Skeletal muscle cell (primary cell): ENCODE data around the gene NDUFA3.
"Not testable (repeated sequence)": the region's sequence is repeated elsewhere in the genome, so short reads cannot be mapped to it uniquely, and the experiment has no call there.

ENCODE experiments used
- DNase-seq: peaks from one replicate; pipeline ENCODE4 v3.0.0-alpha.2; 2010; ENCODE audit warnings: low read depth
- H3K4me3 ChIP-seq: 2 replicates; pipeline ENCODE4 v1.5.1; 2011; ENCODE audit warnings: low read depth, mild to moderate bottlenecking, control low read depth, low read length, moderate library complexity

The NDUFA3 gene

DNA sequence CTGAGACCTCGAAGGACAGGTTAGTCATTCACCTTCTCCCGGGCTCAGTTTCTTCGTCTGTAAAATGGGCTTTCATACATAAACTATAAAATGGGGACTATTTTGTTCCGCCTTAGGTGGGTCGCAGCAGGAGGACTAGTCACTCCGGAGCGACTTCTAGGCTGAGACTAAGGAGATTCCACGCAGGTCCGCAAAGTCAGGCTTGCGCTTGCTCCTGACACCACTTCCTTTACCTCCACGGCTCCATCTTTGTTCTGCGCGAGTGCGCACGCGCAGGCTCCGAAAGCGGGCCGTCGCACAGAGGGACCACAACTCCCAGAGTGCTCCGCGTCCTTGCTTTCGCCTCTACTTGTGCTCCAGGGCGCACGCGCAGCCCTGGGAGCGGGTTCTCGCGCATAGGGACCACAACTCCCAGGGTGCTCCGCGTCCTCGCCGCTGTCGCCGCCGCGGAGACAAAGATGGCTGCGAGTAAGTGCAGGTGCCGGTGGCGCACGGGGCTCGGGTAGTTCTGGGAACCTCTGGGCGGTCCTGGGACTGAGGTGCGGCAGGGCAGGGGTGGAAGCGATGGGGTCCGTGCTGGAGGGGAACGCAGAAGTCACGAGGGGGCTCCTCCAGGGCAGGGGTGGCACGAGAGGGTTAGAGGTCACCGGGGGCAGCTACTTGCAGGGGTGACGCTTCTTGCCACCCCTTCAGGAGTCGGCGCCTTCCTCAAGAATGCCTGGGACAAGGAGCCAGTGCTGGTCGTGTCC is at the start of gene NDUFA3:
NDUFA3 (plus strand) TSS at position 435 of the 749 bp plus-strand sequence; CDS start at position 459, 24 bp downstream.
- peak within 1 kb of the TSS; percentile 98 for H3K4me3 ChIP-seq
- DNase-seq = peak; percentile 93

DNA sequence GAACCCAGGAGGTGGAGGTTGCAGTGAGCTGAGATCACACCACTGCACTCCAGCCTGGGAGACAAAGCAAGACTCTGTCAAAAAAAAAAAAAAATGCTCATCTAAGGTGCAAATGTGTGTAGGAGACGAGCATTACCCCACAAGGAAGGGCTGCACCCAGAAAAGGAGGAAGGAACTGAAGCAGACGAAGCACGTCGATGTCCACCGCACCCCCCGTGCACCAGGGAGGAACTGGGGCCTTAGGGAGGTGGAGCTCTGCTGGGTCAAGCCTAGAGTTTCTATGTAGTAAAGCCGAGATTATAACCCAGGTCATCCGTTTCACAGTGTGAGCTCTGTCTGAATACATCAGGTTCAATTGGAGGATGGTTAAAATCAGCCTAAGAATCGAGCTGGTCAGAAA is 40.0 kb upstream of the NDUFA3 start:
- H3K4me3 ChIP-seq = no peak overlapping the region
- no peak for DNase-seq

DNA sequence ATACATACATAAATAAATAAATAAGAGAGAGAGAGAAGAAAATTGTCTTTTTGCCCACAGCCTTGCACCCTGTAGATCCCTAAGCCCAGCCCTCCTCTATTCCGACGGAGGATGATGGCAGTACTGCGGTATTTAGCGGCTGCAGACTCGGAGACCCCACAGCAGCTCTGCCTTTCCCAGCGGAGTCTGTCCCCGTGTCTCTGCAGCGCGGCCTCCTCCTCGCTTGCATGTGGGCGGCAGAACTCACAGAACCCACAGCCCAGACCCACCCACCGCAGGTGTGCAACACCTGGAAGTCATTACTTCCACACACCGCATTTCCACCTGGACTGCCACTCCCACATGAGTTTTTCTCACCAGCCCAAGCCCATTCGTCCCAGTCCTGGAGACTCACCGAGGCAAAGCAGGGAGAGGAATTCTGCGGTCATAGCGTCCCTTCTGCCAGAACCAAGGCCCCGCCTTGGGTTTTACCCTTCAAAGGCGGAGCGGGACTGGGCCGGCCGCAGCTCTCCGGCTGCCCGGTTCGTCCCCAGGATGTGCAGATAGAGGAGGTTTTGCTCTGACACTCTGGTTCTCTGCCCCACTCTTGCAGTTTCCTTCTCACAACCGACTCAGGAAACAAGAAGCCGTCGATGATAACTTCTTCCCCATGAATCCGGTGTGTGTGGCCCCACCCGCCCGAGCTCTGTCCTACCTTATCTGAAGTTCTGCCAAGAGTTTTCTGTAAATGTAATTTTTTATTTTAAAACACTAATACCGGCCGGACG is 39.1 kb upstream of the NDUFA3 start, which contains the start of gene VSTM1:
VSTM1 (minus strand) TSS at position 548 of the 767 bp plus-strand sequence; CDS start at position 428, 120 bp downstream.
- no peak within 1 kb of the TSS for H3K4me3 ChIP-seq
- DNase-seq = no peak

DNA sequence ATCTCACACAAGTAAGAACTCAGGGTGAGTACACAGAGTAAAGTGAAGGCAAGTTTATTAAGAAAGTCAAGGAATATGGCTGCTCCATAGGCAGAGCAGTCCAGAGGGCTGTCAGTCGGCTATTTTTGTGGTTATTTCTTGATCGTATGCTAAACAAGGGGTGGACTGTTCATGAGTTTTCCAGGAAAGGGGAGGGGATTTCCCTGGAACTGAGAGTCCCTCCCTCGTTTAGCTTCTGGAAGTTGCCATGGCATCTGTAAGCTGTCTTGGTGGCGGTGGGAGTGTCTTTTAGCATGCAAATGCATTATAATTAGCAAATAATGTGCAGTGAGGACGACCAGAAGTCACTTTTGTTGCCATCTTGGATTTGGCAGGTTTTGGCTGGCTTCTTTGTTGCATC is 33.2 kb upstream of the NDUFA3 start:
- no peak overlapping the region for H3K4me3 ChIP-seq
- no peak for DNase-seq

- no peak for DNase-seq
- no peak overlapping the region for H3K4me3 ChIP-seq
Observed at GRCh38 chr19:54073829-54074228, 28.8 kb upstream of the NDUFA3 start.

- no peak for DNase-seq
- no peak overlapping the region for H3K4me3 ChIP-seq
Observed at GRCh38 chr19:54074851-54075250, 27.8 kb upstream of the NDUFA3 start.

- DNase-seq = no peak
- no peak overlapping the region for H3K4me3 ChIP-seq
Observed at GRCh38 chr19:54077334-54077733, 25.3 kb upstream of the NDUFA3 start.

DNA sequence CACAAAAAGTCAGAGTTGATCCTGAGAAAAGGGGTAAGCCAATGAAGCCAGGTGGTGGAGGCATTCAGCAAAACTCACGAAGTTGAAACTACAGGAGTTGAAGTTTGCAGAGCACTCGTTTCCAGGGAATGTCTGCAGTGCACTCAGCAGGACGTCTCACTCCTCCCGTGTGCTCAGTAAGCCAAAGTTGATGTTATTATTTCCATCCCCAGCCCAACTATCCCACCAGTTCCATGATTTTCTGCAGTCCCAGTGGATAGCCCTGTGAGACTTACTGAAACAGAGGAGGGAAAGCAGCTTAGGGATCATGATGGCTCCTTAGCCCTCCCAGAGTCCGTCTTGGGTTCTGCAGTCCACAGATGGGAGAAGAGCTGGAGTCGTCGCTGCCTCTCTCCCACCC is 21.6 kb upstream of the NDUFA3 start, which contains the start of gene TARM1:
TARM1 (minus strand) TSS at position 334 of the 400 bp plus-strand sequence; CDS start at position 309, 25 bp downstream.
- no peak for DNase-seq
- no peak within 1 kb of the TSS for H3K4me3 ChIP-seq

GRCh38 chr19:54084410-54084809 is 18.2 kb upstream of the NDUFA3 start:
- H3K4me3 ChIP-seq = no peak overlapping the region
- DNase-seq = no peak

GRCh38 chr19:54094426-54095000 is 8.1 kb upstream of the NDUFA3 start:
- no peak for DNase-seq
- H3K4me3 ChIP-seq = no peak overlapping the region

DNA sequence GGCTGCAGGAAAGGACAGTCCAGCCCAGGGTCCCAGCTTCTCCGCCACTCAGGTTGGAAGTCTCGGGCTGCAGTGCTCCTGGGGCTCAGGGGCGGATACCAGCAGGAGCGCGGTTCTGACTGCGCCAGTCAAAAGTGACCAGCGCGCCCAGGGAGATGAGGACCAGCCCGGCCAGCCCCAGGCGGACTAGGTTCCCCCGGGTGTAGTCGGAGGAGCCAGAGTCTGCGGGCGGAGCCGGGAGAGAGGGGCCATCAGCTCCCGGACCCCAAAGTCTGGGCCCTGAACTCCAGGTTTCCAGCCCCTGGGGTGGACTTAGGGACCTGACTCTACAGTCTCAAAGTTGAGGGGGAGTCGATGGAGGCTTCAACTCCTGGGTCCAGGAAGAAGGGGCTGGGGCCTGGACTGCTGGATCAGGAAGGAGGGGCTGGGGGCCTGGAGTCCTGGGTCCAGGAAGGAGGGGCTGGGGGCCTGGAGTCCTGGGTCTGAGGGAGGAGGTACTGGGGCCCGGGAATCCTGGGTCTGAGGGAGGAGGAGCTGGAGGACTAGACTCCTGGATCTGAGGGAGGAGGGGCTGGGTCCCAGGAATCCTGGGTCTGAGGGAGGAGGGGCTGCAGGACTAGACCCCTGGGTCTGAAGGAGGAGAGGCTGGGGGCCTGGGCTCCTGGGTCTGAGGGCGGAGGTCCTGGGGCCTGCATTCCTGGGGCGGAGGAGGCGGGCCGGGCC is 7.4 kb upstream of the NDUFA3 start:
- no peak for DNase-seq
- H3K4me3 ChIP-seq = peak overlapping the region; percentile 44

DNA sequence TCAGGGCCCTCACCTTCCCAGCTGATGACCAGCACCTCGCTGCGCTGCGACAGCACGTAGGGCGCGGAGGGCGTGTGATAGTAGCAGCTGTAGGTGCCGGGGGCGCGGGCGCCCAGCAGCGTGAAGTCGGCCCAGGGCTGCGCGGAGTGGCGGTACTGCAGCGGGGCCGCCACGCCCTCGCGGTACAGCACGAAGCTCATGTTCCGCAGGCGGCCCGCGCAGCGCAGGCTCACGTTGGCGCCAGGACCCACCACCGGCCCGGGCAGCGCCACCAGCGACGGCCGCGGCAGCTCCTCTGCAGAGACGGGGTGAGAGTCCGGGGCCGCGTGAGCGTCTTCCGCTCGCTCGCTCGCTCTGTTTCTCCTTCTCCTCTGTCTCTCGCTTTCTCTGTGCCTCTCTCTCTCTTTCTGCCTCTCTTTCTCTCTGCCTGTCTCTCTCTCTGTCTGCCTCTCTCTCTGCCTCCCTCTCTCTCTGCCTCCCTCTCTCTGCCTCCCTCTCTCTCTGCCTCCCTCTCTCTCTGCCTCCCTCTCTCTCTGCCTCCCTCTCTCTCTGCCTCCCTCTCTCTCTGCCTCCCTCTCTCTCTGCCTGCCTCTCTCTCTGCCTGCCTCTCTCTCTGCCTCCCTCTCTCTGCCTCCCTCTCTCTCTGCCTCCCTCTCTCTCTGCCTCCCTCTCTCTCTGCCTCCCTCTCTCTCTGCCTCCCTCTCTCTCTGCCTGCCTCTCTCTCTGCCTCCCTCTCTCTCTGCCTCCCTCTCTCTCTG is 6.6 kb upstream of the NDUFA3 start:
- not testable (repeated sequence) for DNase-seq
- H3K4me3 ChIP-seq = peak overlapping the region; percentile 44

GRCh38 chr19:54096617-54097106 is 6.0 kb upstream of the NDUFA3 start:
- DNase-seq = no peak
- H3K4me3 ChIP-seq = peak overlapping the region; percentile 38

DNA sequence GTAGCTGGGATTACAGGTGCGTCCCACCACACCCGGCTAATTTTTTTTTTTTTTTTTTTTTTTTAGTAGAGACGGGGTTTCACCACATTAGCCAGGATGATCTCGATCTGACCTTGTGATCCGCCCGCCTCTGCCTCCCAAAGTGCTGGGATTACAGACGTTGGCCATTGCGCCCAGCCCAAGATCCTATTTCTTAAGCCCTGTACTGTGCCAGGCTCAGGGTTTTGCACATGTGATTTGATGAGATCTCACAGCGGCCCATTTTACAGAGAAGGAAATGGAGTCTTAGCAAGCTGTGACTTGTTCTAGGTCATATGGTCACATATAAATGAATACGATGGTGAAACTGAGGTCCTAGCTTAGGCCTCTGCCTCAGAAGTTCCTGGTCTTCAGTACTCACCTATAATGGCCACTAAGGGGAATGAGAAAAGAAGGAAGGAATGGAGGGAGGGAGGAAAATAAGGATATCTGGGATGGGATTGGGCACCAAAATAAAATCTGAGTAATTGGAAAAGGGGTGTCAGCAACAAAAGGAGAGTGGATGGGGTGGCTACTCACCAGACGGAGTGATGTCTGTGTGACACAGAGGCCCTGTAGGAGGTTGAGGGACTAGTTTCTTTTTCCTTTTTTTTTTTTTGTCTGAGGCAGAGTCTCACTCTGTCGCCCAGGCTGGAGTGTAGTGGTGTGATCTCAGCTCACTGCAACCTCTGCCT is 3.3 kb upstream of the NDUFA3 start:
- no peak for DNase-seq
- H3K4me3 ChIP-seq = no peak overlapping the region

- DNase-seq, H3K4me3 ChIP-seq: not testable (repeated sequence)
Observed at GRCh38 chr19:54099903-54100255, 2.8 kb upstream of the NDUFA3 start.

- DNase-seq = no peak
- peak within 1 kb of the TSS; percentile 3 for H3K4me3 ChIP-seq
Observed at GRCh38 chr19:54100561-54100960, 2.1 kb upstream of the NDUFA3 start, which contains the start of gene OSCAR. Gene OSCAR, minus strand, starts transcription at chr19:54100803. Its CDS starts 11 bp downstream, at chr19:54100792.

DNA sequence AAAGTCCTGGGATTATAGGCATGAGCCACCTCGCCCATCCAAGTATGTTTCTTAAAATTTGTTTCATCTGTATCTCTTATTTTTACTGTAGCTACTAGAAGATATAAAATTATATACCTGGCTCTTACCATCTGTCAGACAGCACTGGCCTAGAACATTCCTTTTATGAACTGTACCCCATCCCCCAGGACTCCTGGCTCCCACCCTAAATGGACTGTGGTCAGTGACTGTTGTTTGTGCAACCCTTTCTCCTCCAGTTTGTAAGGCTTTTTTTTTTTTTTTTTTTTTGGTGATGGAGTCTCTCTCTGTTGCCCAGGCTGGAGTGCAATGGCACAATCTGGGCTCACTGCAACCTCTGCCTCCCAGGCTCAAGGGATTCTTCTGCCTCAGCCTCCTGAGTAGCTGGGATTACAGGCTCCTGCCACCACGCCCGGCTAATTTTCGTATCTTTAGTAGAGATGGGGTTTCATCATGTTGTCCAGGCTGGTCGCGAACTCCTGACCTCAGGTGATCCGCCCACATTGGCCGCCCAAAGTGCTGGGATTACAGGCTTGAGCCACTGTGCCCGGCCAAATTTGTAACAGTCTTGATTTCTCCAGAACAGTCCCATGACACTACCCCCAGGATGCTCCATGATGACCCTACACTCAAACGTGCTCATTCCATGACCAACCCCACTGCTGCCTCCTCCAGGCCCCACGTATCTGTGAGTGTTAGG is 2.5 kb downstream of the NDUFA3 start:
- no peak for DNase-seq
- no peak overlapping the region for H3K4me3 ChIP-seq
